Liver (tissue), 3 donors: ENCODE data around the gene SSPN.

Experiments
- RAD21 ChIP-seq, 2 donors: IDR thresholded peaks; 2 replicates each; pipeline ENCODE4 v1.6.1; 2016; ENCODE audit warnings: antibody characterized with exemption in 2 of 2, mild to moderate bottlenecking in 2 of 2
- TF ChIP-seq, protein P1 (sequence below): fragments of 150-350 bp; IDR thresholded peaks from 2 replicates; pipeline ENCODE4 v1.5.1; 2017; ENCODE audit warnings: improper control_type of control experiment, low read depth, low read length; ENCODE audit not compliant: missing input control
- TF ChIP-seq, protein P2 (sequence below): IDR thresholded peaks from 2 replicates; pipeline ENCODE4 v1.6.1; 2016; ENCODE audit warnings: antibody characterized with exemption, mild to moderate bottlenecking
- TF ChIP-seq, protein P3 (sequence below): IDR thresholded peaks from 2 replicates; pipeline ENCODE4 v1.6.1; 2016; ENCODE audit warnings: antibody characterized with exemption
- donor health status: healthy.
- donor health status: healthy.

DNA sequence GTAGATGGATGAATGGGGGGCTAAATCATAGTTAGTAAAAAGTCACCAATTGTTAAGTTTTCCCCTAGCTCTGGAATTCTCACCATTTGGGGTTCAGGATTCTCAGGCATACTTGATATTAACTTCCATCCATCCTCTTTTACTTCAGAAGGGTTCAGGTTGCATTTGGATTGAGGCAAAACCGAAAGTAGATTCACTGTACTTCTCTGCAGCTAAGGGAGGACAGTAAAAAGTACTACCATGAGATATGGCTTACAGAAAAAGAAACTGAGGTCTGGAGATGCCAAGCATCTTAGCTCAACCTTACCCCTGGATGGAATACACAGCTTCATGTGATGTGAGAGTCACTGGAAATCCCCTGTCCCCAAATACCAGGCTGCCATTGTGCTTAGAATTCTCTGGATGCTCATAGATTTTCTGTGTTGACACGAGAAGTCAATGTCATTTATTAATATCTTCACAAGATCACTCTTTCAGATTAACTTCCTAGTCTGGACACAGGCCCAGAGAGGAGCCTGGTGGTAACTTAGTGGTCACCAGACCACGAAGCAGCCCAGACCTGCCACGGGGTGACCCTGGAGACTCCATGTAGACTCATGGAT lies 87.1 kb downstream of the SSPN start:
- TF ChIP-seq, protein P1, sequence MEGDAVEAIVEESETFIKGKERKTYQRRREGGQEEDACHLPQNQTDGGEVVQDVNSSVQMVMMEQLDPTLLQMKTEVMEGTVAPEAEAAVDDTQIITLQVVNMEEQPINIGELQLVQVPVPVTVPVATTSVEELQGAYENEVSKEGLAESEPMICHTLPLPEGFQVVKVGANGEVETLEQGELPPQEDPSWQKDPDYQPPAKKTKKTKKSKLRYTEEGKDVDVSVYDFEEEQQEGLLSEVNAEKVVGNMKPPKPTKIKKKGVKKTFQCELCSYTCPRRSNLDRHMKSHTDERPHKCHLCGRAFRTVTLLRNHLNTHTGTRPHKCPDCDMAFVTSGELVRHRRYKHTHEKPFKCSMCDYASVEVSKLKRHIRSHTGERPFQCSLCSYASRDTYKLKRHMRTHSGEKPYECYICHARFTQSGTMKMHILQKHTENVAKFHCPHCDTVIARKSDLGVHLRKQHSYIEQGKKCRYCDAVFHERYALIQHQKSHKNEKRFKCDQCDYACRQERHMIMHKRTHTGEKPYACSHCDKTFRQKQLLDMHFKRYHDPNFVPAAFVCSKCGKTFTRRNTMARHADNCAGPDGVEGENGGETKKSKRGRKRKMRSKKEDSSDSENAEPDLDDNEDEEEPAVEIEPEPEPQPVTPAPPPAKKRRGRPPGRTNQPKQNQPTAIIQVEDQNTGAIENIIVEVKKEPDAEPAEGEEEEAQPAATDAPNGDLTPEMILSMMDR = no peak
- TF ChIP-seq, protein P2, sequence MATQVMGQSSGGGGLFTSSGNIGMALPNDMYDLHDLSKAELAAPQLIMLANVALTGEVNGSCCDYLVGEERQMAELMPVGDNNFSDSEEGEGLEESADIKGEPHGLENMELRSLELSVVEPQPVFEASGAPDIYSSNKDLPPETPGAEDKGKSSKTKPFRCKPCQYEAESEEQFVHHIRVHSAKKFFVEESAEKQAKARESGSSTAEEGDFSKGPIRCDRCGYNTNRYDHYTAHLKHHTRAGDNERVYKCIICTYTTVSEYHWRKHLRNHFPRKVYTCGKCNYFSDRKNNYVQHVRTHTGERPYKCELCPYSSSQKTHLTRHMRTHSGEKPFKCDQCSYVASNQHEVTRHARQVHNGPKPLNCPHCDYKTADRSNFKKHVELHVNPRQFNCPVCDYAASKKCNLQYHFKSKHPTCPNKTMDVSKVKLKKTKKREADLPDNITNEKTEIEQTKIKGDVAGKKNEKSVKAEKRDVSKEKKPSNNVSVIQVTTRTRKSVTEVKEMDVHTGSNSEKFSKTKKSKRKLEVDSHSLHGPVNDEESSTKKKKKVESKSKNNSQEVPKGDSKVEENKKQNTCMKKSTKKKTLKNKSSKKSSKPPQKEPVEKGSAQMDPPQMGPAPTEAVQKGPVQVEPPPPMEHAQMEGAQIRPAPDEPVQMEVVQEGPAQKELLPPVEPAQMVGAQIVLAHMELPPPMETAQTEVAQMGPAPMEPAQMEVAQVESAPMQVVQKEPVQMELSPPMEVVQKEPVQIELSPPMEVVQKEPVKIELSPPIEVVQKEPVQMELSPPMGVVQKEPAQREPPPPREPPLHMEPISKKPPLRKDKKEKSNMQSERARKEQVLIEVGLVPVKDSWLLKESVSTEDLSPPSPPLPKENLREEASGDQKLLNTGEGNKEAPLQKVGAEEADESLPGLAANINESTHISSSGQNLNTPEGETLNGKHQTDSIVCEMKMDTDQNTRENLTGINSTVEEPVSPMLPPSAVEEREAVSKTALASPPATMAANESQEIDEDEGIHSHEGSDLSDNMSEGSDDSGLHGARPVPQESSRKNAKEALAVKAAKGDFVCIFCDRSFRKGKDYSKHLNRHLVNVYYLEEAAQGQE = no peak
- no peak for TF ChIP-seq RAD21 (IDR thresholded peaks at IDR 0.05)
- TF ChIP-seq, protein P3, sequence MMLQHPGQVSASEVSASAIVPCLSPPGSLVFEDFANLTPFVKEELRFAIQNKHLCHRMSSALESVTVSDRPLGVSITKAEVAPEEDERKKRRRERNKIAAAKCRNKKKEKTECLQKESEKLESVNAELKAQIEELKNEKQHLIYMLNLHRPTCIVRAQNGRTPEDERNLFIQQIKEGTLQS = no peak
